Endothelial cell (in vitro differentiated cells): Measurements from ENCODE around the gene PCLO. TPM values are rescaled to one million over a fixed set of nuclear protein-coding genes. Genes with fewer than 3 reads are reported as not detected.

Experiments used
- DNase-seq: peaks from one replicate; pipeline ENCODE4 v3.0.0; 2021; ENCODE audit warnings: low spot score
- H3K27ac Mint-ChIP-seq: one replicate; pipeline ENCODE4 v1.8.0; 2021; ENCODE audit warnings: mixed read lengths, inconsistent platforms; ENCODE audit not compliant: unreplicated experiment
- H3K27me3 Mint-ChIP-seq: one replicate; pipeline ENCODE4 v1.8.0; 2021; ENCODE audit warnings: mild to moderate bottlenecking, moderate library complexity, mixed read lengths, inconsistent platforms; ENCODE audit not compliant: unreplicated experiment
- H3K36me3 Mint-ChIP-seq: one replicate; pipeline ENCODE4 v1.8.0; 2021; ENCODE audit warnings: mild to moderate bottlenecking, low read depth, mixed read lengths, inconsistent platforms; ENCODE audit not compliant: unreplicated experiment
- H3K4me1 Mint-ChIP-seq: one replicate; pipeline ENCODE4 v1.8.0; 2021; ENCODE audit warnings: mild to moderate bottlenecking, mixed read lengths, inconsistent platforms; ENCODE audit not compliant: unreplicated experiment
- H3K4me3 Mint-ChIP-seq: one replicate; pipeline ENCODE4 v1.8.0; 2021; ENCODE audit warnings: mild to moderate bottlenecking, mixed read lengths, inconsistent platforms; ENCODE audit not compliant: unreplicated experiment
- H3K9me3 Mint-ChIP-seq: one replicate; pipeline ENCODE4 v1.8.0; 2021; ENCODE audit warnings: mixed read lengths, inconsistent platforms; ENCODE audit not compliant: unreplicated experiment
- CTCF ChIP-seq: fragments of 200-600 bp; sonication (generic); IDR thresholded peaks from one replicate; pipeline ENCODE4 v1.5.0; 2021; ENCODE audit warnings: antibody characterized with exemption; ENCODE audit not compliant: unreplicated experiment
- total RNA-seq: library from RNA; stranded (reverse); fragmentation: NEBNext Ultra II Directional; extraction: Animal tissue kit (Norgen Biotek cat#: 25700); gene quantifications from one replicate; pipeline ENCODE4 v1.2.1, GENCODE V29; 2021; ENCODE audit not compliant: unreplicated experiment

PCLO gene
- total RNA-seq, 1 donor from 2014 or later, result 5.1 TPM

- Mint-ChIP-seq H3K27me3 (no peaks in the 10 kb centered on the region), H3K9me3 (no peaks in the 10 kb centered on the region), H3K36me3 (no peaks in the 10 kb centered on the region), H3K4me1 (no peaks in the 10 kb centered on the region), H3K27ac (no peak overlapping the region), H3K4me3 (no peak overlapping the region)
- no peak for TF ChIP-seq CTCF
- no peak for DNase-seq
Observed at GRCh38 chr7:83143107-83143506, 19.6 kb downstream of the PCLO start.

GRCh38 chr7:83142365-83142764, 20.3 kb downstream of the PCLO start:
- Mint-ChIP-seq H3K4me3 (no peak overlapping the region), H3K4me1 (no peaks in the 10 kb centered on the region), H3K27ac (no peak overlapping the region), H3K36me3 (no peaks in the 10 kb centered on the region), H3K9me3 (no peaks in the 10 kb centered on the region), H3K27me3 (no peaks in the 10 kb centered on the region)
- no peak for TF ChIP-seq CTCF
- no peak for DNase-seq

- Mint-ChIP-seq H3K27ac (no peak overlapping the region), H3K4me3 (no peak overlapping the region), H3K27me3 (no peaks in the 10 kb centered on the region), H3K9me3 (no peaks in the 10 kb centered on the region), H3K36me3 (no peaks in the 10 kb centered on the region), H3K4me1 (no peaks in the 10 kb centered on the region)
- no peak for DNase-seq
- no peak for TF ChIP-seq CTCF
Observed at GRCh38 chr7:83141927-83142326, 20.8 kb downstream of the PCLO start.

GRCh38 chr7:83130623-83131545, 31.8 kb downstream of the PCLO start:
- no peak for DNase-seq
- no peak for TF ChIP-seq CTCF
- H3K9me3 Mint-ChIP-seq, result no peaks in the 10 kb centered on the region
- H3K36me3 Mint-ChIP-seq, result no peaks in the 10 kb centered on the region
- no peaks in the 10 kb centered on the region for H3K4me1 Mint-ChIP-seq
- no peak overlapping the region for H3K4me3 Mint-ChIP-seq
- H3K27ac Mint-ChIP-seq, result no peak overlapping the region
- H3K27me3 Mint-ChIP-seq, result no peaks in the 10 kb centered on the region

GRCh38 chr7:83130191-83130590, 32.5 kb downstream of the PCLO start:
- Mint-ChIP-seq H3K36me3 (no peaks in the 10 kb centered on the region), H3K27me3 (no peaks in the 10 kb centered on the region), H3K27ac (no peak overlapping the region), H3K4me3 (no peak overlapping the region), H3K9me3 (no peaks in the 10 kb centered on the region), H3K4me1 (no peaks in the 10 kb centered on the region)
- no peak for DNase-seq
- TF ChIP-seq CTCF, result no peak
